GM13976 (cell line): ENCODE data around the gene LRRN3.

Experiments used
- DNase-seq: peaks from one replicate; pipeline ENCODE4 v3.0.0; 2012; ENCODE audit warnings: low spot score
- CTCF ChIP-seq: IDR thresholded peaks from 2 replicates; pipeline ENCODE4 v1.5.1; 2012; ENCODE audit warnings: borderline replicate concordance, mild to moderate bottlenecking; ENCODE audit not compliant: insufficient read depth; ENCODE audit errors: extremely low read depth, missing control alignments, control extremely low read depth
- in situ Hi-C: fragments of 300-500 bp; cut with MboI; formaldehyde crosslinking; loops from one replicate; pipeline ENCODE4 v1.12.0; 2022; ENCODE audit warnings: low sequenced_read_pairs, mixed read lengths, inconsistent platforms; ENCODE audit not compliant: unreplicated experiment

LRRN3 gene

DNA sequence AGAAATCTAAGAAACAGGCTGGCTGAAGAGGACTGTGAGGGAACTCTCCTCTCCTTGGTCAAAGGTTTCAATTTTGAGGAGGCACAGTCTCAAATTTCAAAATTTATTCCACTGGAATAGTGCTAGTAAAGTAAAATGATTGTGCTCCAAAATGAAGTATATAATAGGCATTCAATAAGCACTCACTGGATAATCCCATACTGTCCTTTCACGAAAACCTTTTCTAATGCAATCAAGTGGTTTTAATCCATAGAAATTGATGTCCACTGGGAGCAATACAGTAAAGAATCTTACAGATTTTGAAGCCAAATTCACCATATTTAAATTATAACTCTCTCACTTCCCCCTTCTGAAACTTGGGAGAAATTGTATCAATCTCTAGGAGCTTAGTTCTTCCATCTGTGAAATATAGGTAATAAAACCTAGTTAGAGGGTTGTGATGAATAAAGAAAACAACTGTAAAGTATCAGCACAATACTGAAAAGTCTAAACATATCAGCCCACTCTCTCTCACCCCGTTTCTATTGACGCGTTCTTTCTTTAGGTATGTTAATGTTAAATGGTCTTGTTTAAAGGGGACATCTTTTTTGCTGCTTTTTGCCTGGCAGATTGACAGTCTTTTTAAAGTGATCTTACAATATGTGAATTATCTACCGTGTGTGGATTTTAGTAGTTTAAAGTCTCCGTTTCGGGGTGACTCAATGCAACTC, 40.8 kb upstream of the LRRN3 start:
- in situ Hi-C loops = no loop called here
- TF ChIP-seq CTCF = no peak
- no peak for DNase-seq

DNA sequence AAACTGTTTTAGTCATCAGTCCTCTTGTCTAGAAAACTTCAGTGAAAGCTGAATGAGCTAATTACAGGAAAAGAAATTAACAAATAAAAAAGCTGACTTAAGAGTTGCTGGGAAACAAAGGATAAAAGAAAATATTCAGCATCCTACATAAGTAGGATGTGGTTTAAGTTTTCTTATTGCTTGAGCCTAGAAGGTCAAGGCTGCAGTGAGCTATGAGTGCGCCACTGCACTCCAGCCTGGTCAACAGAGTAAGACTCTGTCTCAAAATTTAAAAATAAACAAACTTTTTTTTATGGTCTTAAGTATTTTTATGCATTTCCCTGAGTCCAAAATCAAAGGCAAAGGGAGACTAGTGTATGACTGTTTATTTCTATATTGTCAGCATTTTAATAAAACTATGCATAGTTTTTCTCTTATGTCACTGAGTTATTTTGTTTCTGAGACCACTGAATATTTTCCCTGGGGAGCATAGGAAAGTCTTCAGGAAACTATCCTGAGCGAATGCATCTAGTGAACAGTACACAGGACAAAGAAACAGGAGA, 40.0 kb upstream of the LRRN3 start:
- no peak for TF ChIP-seq CTCF
- in situ Hi-C loops = no loop called here
- DNase-seq = no peak

- no peak for TF ChIP-seq CTCF
- no peak for DNase-seq
- in situ Hi-C loops = no loop called here
Measured at GRCh38 chr7:111051832-111052231, 39.1 kb upstream of the LRRN3 start.

- in situ Hi-C loops = no loop called here
- TF ChIP-seq CTCF = no peak
- DNase-seq = no peak
Measured at GRCh38 chr7:111053035-111053434, 37.9 kb upstream of the LRRN3 start.

GRCh38 chr7:111056371-111056770, 34.6 kb upstream of the LRRN3 start:
- in situ Hi-C loops = no loop called here
- TF ChIP-seq CTCF = no peak
- no peak for DNase-seq

DNA sequence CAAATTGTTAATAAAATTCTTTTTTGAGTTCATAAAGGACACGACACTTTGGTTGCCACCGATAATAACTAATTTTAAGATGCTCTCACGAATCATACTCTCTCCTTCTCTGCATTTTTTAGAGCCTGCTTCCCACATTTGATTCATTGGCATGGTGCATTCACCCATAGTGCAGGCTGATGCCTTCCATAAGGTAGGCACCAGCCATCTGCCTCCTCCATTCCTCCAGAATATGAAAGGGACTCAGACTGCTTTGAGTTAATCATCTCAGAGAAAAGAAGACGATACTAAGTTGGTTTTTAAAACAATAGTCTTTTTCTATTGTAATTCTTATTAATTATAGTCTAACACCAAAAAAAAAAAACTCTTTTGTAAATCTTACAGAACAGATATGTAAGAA, 33.9 kb upstream of the LRRN3 start:
- in situ Hi-C loops = no loop called here
- TF ChIP-seq CTCF = no peak
- no peak for DNase-seq
